AG20443 (cell line): ENCODE results near the gene BBS5.
A peak's percentile ranks its signal among the peaks of the same experiment; 100 is the strongest.
"Not testable (repeated sequence)": the region's sequence is repeated elsewhere in the genome, so short reads cannot be mapped to it uniquely, and the experiment has no call there.

Experiments
- DNase-seq: peaks from one replicate; pipeline ENCODE4 v3.0.0; 2012; ENCODE audit warnings: low spot score, mixed read lengths

The BBS5 gene

DNA sequence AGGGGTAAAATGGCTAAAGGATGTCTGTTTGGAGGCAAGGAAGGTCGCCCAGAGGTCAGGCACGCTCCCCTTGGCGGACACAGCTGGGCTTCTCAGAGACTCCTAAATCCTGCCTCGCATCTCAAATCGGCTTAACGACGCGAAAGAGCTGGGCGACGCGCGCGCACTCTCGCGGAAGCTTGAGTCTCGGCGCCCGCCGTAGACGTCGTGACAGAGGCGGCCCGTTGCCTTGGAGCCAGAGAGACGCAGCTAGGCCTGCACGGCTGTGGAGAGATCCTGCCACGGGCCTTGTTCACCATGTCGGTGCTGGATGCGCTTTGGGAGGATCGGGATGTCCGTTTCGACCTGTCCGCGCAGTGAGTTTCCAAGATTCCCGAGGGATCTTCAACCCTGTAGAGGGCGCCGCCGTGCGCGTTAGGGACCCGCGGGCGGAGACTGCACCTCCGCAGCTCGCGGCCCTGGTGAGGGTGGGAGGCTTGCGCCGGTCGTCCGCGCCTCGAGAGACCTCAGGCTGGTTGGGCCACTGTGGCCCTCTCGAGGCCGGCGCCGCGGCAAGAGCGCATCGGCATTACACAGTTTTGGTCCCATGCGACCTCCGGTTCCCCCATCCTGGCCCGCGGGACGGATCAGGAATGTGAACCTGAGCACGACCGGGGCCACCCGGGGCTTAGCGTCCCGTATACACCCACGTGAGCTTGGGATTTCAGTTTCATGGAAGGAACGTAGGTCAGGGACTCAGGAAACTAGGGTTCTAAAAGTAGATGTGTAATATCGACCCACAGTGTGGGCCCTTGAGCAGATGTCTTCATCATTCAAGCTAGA is at the start of gene BBS5:
BBS5 (plus strand) TSS at position 238 of the 822 bp plus-strand sequence; CDS start at position 298, 60 bp downstream.
- DNase-seq: peak; percentile 94

GRCh38 chr2:169431772-169432171 is 47.5 kb upstream of the BBS5 start:
- DNase-seq: not testable (repeated sequence)

DNA sequence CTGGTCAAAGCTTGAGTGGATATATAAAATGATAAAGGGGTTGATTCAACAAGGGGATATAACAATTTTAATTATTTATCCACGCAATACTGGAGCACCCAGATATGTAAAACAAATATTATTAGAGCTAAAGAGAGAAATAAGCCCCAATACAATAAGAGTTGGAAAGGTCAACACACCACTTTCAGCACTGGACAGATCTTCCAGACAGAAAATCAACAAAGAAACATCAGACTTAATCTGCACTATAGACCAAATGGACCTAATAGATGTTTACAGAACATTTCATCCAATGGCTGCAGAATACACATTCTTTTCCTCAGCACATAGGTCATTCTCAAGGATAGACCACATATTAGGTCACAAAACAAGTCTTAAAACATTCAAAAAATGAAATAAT is 45.1 kb upstream of the BBS5 start:
- not testable (repeated sequence) for DNase-seq

DNA sequence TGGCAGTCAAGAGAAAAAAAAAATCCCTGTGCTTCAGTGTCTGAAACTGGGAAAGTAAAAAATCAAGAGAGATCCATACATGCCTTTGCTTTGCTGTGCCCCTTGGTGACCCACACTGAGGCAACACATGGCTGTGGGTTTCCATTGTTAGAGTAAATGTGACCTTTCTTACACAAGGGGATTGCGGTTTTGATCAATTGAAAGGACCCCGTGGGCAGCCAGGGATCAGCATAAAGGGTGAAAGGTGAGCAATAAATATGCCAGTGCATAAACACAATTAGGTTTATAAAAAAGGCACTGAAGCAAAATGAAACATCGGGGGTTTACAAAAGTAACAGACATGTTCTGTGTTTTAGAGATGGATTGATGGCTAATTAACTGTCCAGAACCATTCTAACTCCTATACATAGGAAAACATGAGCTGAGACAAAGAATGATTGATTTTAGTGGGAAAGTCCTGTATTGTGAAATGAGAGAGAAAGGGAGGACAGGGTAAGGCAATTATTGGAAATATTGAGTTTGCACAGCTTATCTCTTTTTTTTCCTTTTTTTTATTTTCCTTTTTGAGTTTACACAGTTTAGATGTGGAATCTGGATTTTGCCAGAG is 40.7 kb upstream of the BBS5 start:
- DNase-seq: no peak

DNA sequence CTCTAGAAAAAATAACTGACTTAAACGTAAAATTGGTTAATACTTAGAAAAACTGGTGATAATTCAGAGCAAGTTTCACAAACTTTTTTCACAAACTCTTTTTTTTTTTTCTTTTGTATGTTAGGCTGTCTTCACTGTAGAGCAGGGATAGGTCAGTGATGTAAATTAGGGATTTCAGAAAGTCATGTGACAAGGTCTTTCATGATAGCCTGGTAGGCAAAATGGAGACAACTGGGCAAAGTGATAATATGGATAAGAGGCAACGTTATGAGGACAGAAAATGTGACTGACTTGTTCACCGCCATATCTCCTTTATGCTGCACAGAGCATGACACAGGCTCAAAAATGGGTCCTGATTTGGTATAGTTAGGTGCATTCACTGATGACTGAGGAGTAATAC is 39.4 kb upstream of the BBS5 start:
- DNase-seq: no peak

DNA sequence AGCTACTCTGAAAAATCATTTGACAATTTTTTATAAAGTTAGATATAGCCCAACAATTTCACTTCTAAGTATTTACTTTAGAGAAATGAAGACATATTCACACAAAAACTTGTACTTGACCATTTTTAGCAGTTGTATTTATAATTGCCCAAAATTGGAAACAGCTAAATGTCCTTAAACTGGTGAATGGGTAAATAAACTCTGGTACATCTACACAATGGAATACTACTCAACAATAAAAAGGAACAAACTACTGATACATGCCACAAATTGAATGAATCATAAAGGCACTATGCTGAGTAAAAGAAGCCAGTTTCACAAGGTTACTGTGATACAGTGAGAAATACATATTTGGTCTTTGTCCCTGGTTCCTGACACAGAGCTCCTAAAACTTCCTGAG is 32.8 kb upstream of the BBS5 start:
- no peak for DNase-seq

- DNase-seq: no peak
Measured at GRCh38 chr2:169448316-169448715, 31.0 kb upstream of the BBS5 start.

DNA sequence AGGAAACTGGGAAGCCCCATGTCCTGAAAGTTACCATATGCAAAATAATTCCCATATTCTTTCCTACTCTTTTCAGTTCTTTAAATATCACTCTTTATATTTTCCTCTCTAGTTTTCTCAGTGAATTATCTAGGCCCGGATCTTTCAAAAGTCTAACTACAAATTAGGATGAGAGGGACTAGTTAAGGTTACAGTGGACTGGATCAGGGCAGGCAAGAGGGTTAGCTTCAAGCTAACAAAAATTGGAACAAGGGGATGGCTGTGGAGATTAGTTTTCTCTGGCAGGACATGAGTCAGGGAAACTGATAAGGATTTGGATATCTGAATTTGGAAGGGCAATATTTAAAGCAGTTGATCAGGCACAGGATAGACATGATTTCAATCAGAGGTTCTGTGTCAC is 30.4 kb upstream of the BBS5 start:
- no peak for DNase-seq

DNA sequence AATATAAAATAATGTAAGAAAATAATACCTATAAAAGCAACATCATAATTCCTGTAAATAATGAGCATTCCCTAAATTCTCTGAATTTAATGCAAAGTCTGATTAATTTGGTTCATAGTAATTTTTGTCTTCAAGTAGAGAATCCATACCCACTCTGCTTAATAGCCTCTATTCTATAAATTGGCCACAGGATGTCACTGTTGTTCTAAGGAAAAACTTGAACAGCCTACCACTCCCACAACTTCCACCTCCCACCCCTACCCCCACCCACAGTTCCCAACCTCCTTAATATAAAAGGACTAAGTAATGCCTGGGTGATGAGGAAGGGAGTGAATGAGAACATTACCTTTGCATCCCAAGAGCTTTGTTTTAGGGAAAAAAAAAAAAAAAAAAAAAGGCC is 27.2 kb upstream of the BBS5 start:
- DNase-seq: peak; percentile 38

DNA sequence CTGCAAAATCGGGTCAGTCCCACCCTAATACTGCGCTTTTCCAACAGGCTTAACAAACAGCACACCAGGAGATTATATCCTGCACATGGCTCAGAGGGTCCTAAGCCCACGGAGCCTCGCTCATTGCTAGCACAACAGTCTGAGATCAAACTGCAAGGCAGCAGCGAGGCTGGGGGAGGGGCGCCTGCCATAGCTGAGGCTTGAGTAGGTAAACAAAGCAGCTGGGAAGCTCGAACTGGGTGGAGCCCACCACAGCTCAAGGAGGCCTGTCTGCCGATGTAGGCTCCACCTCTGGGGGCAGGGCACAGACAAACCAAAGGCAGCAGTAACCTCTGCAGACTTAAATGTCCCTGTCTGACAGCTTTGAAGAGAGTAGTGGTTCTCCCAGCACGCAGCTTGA is 26.2 kb upstream of the BBS5 start:
- DNase-seq: not testable (repeated sequence)

DNA sequence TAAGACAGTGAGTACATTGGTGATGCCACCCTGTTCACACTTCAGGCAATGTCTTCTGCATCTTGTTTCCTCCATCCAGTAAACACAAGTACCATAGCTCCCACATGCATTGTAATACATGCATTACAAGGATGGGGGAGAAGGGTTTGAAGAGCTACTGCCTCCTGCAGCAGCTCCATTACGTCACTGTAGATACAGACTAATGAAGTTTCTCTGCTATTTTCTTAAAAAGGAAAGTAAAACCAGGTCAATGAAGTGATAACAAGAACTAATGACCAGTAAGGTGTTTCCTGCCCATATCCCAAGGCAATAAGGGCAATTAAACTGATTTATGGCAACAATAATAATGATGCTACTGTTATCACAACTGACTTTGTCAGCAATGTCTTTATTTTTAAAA is 18.2 kb upstream of the BBS5 start:
- no peak for DNase-seq

GRCh38 chr2:169462896-169463695 is 16.2 kb upstream of the BBS5 start:
- DNase-seq: peak; percentile 52

- no peak for DNase-seq
Measured at GRCh38 chr2:169464466-169464865, 14.8 kb upstream of the BBS5 start.

DNA sequence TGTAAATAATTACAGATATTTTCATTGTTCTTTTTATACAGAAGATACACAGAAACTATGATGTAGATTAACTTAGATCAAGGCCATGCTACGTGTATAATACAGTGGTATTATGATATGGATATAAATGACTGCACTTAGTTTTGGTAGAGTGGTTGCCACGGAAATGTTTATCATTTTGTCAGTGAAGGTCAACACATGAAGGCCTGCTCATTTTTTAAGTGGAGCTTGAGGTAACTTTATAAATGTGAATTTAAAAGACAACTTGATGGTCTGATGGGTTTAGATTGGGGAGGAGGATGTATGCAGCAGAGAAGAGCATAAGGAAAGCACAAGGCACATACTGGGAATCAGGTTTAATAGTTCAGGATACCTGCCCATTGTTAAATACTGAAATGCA is 14.4 kb upstream of the BBS5 start:
- no peak for DNase-seq

DNA sequence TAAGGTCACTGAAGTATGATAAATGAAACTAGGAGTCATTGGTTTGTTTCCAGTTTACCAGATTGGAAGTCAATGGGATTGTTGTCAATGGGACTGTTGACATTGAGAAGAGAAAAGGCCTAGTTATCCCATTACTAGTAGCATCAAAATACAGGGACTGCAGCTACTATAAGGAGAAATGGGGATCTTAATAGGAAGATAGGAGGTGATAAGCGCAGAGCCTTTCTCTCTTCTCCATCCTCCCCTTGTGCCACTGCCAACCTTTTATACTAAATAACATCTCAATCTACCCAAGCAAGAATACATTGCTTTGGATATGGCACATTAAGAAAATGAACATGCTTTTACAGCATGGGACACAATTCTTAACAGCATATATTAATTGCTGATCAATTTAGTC is 10.5 kb upstream of the BBS5 start:
- no peak for DNase-seq

GRCh38 chr2:169469952-169470572 is 9.2 kb upstream of the BBS5 start:
- no peak for DNase-seq

GRCh38 chr2:169472249-169472648 is 7.0 kb upstream of the BBS5 start:
- no peak for DNase-seq

GRCh38 chr2:169476459-169476858 is 2.8 kb upstream of the BBS5 start:
- no peak for DNase-seq

GRCh38 chr2:169478339-169478738 is 955 bp upstream of the BBS5 start:
- peak; percentile 14 for DNase-seq

GRCh38 chr2:169478745-169479256 is 493 bp upstream of the BBS5 start:
- no peak for DNase-seq

DNA sequence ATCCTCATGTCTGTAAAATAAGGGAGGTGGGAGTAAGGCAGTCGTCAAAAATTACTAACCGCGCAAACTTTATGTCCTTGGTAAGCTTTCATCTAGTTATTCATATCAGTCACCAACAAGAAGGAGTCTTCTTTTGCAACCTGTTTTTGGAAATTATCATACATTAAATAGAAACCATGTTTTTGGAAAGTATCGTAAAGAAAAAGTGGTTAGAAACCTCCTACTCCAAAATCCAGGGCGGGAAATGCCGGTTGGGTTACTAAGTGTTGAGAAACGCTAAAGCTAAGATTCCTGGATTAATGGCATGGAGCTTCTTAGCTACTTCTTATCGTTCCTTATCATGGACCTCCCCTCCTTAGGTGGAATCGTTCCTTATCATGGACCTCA is 778 bp downstream of the BBS5 start:
- DNase-seq: peak; percentile 16

DNA sequence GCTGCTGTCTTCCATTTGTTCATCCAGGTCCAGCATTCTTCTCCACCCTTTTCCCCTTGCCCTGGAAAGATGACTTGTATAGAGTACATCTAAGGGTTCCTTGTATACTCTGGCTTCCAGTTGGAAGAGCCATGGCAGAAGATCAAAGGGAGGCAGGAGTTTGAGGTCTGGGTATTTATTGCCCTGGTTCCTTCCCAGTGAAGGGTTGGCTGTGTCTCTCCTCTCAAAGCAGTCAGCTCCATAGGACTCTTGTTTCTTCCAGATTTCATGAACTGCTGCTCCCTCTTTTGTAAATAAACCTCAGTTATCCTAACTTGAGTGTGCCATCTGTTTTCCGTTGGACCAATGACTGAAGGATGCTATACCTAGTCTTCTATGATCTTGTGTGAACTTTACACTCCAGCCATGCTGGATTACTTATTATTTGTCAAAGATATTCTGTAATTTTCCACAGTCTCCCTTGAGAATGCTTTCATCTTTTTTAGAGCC is 6.4 kb downstream of the BBS5 start:
- no peak for DNase-seq
